H9 (cell line): Measurements from ENCODE around the gene RPP40. TPM values are rescaled to one million over a fixed set of nuclear protein-coding genes. Genes with fewer than 3 reads are reported as not detected.

Experiments
- DNase-seq: peaks from one replicate; pipeline ENCODE4 v3.0.0-alpha.2; 2017
- H2AFZ ChIP-seq: one replicate; pipeline ENCODE4 v1.6.1; 2013; ENCODE audit warnings: mild to moderate bottlenecking, low read length, control low read depth, moderate library complexity
- H2AK5ac ChIP-seq: 2 replicates; pipeline ENCODE4 v1.6.1; 2013; ENCODE audit warnings: low read length, control low read depth, mixed read lengths; ENCODE audit not compliant: insufficient read length
- H2BK120ac ChIP-seq: one replicate; pipeline ENCODE4 v1.6.1; 2013; ENCODE audit warnings: low read depth, mild to moderate bottlenecking, low read length, control low read depth, inconsistent platforms; ENCODE audit not compliant: poor library complexity, severe bottlenecking
- H2BK12ac ChIP-seq: 2 replicates; pipeline ENCODE4 v1.6.1; 2013; ENCODE audit warnings: low read length, control low read depth, mixed read lengths, low read depth; ENCODE audit not compliant: insufficient read length
- H2BK15ac ChIP-seq: 2 replicates; pipeline ENCODE4 v1.6.1; 2013; ENCODE audit warnings: low read depth, low read length, control low read depth
- H2BK20ac ChIP-seq: one replicate; pipeline ENCODE4 v1.6.1; 2013; ENCODE audit warnings: low read depth, mild to moderate bottlenecking, low read length, control low read depth, inconsistent platforms; ENCODE audit not compliant: poor library complexity, severe bottlenecking
- H2BK5ac ChIP-seq: 2 replicates; pipeline ENCODE4 v1.6.1; 2013; ENCODE audit warnings: low read length, control low read depth, mixed read lengths; ENCODE audit not compliant: insufficient read length
- H3K14ac ChIP-seq: 2 replicates; pipeline ENCODE4 v1.6.1; 2013; ENCODE audit warnings: low read length, control low read depth; ENCODE audit not compliant: insufficient read depth
- H3K18ac ChIP-seq: 2 replicates; pipeline ENCODE4 v1.6.1; 2013; ENCODE audit warnings: low read depth, mild to moderate bottlenecking, mixed read lengths, low read length, control low read depth; ENCODE audit not compliant: insufficient read length
- H3K23ac ChIP-seq: 2 replicates; pipeline ENCODE4 v1.6.1; 2013; ENCODE audit warnings: low read length, control low read depth, mixed read lengths, low read depth; ENCODE audit not compliant: insufficient read length
- H3K23me2 ChIP-seq: 2 replicates; pipeline ENCODE4 v1.6.1; 2013; ENCODE audit warnings: low read depth, mild to moderate bottlenecking, mixed read lengths, low read length, control low read depth; ENCODE audit not compliant: insufficient read length, poor library complexity, severe bottlenecking
- H3K27ac ChIP-seq: 2 replicates; pipeline ENCODE4 v1.5.1; 2013; ENCODE audit warnings: low read length, control low read depth, mixed read lengths, low read depth; ENCODE audit not compliant: insufficient read length
- H3K27me3 ChIP-seq: 2 replicates; pipeline ENCODE4 v1.6.1; 2013; ENCODE audit warnings: low read length, control low read depth, inconsistent platforms; ENCODE audit not compliant: insufficient read depth
- H3K4ac ChIP-seq: 2 replicates; pipeline ENCODE4 v1.6.1; 2013; ENCODE audit warnings: low read depth, mild to moderate bottlenecking, control low read depth, inconsistent platforms, low read length, moderate library complexity
- H3K4me1 ChIP-seq: 2 replicates; pipeline ENCODE4 v1.6.1; 2013; ENCODE audit warnings: low read length, control low read depth, inconsistent platforms; ENCODE audit not compliant: insufficient read depth
- H3K4me2 ChIP-seq: 2 replicates; pipeline ENCODE4 v1.6.1; 2013; ENCODE audit warnings: low read length, control low read depth, mixed read lengths; ENCODE audit not compliant: insufficient read length, insufficient read depth
- H3K56ac ChIP-seq: 2 replicates; pipeline ENCODE4 v1.6.1; 2013; ENCODE audit warnings: low read depth, mild to moderate bottlenecking, mixed read lengths, low read length, control low read depth; ENCODE audit not compliant: insufficient read length
- H3K79me1 ChIP-seq: 2 replicates; pipeline ENCODE4 v1.6.1; 2013; ENCODE audit warnings: low read depth, mild to moderate bottlenecking, moderate library complexity, low read length, control low read depth, inconsistent platforms; ENCODE audit not compliant: insufficient read depth, poor library complexity, severe bottlenecking
- H3K79me2 ChIP-seq: 2 replicates; pipeline ENCODE4 v1.6.1; 2013; ENCODE audit warnings: low read length, control low read depth, inconsistent platforms; ENCODE audit not compliant: insufficient read depth
- H3K9ac ChIP-seq: 2 replicates; pipeline ENCODE4 v1.6.1; 2013; ENCODE audit warnings: low read length, control low read depth, mixed read lengths; ENCODE audit not compliant: insufficient read length; ENCODE audit errors: extremely low read depth
- H3K9me3 ChIP-seq: one replicate; pipeline ENCODE4 v1.6.1; 2013; ENCODE audit warnings: low read depth, low read length, inconsistent platforms; ENCODE audit not compliant: control insufficient read depth
- H3T11ph ChIP-seq: one replicate; pipeline ENCODE4 v1.6.1; 2013; ENCODE audit warnings: mild to moderate bottlenecking, low read length, control low read depth, inconsistent platforms
- H4K20me1 ChIP-seq: one replicate; pipeline ENCODE4 v1.6.1; 2013; ENCODE audit not compliant: control insufficient read depth, insufficient read length, insufficient read depth
- H4K5ac ChIP-seq: 2 replicates; pipeline ENCODE4 v1.6.1; 2013; ENCODE audit warnings: low read depth, mild to moderate bottlenecking, mixed read lengths, low read length, control low read depth; ENCODE audit not compliant: insufficient read length
- H4K8ac ChIP-seq: replicated peaks from 2 replicates; pipeline ENCODE4 v1.6.1; 2013; ENCODE audit warnings: low read length, control low read depth, mixed read lengths, low read depth; ENCODE audit not compliant: insufficient read length
- H4K91ac ChIP-seq: 2 replicates; pipeline ENCODE4 v1.6.1; 2013; ENCODE audit warnings: low read depth, mild to moderate bottlenecking, moderate library complexity, mixed read lengths, low read length, control low read depth; ENCODE audit not compliant: insufficient read length
- H3K27ac Mint-ChIP-seq, 3 experiments: 2 replicates in 2 of 3; 3 replicates in 1 of 3; pipeline ENCODE4 v1.8.0; 2020 to 2021; ENCODE audit warnings: mixed read lengths in 3 of 3, mild to moderate bottlenecking in 1 of 3, moderate library complexity in 1 of 3
- H3K27me3 Mint-ChIP-seq: 2 replicates; pipeline ENCODE4 v1.8.0; 2021; ENCODE audit warnings: low read depth, mild to moderate bottlenecking, moderate library complexity, mixed read lengths
- H3K36me3 Mint-ChIP-seq, 3 experiments: 2 replicates in 2 of 3; 3 replicates in 1 of 3; pipeline ENCODE4 v1.8.0; 2020 to 2021; ENCODE audit warnings: low read depth in 3 of 3, mixed read lengths in 3 of 3; ENCODE audit not compliant: insufficient read depth in 1 of 3
- H3K4me1 Mint-ChIP-seq, 2 experiments: 2 replicates each; pipeline ENCODE4 v1.8.0; 2020; ENCODE audit warnings: mixed read lengths in 2 of 2
- H3K4me3 Mint-ChIP-seq, 2 experiments: 2 replicates in 1 of 2; 3 replicates in 1 of 2; pipeline ENCODE4 v1.8.0; 2020 to 2021; ENCODE audit warnings: mild to moderate bottlenecking in 2 of 2, mixed read lengths in 2 of 2, moderate library complexity in 1 of 2
- H3K9me3 Mint-ChIP-seq, 2 experiments: 2 replicates in 1 of 2; 3 replicates in 1 of 2; pipeline ENCODE4 v1.8.0; 2020; ENCODE audit warnings: mild to moderate bottlenecking in 2 of 2, mixed read lengths in 2 of 2, moderate library complexity in 1 of 2
- WGBS: extraction: QIAGEN DNeasy Blood & Tissue Kit; methylation state at CpG from one replicate; pipeline ENCODE4 v1.1.7; 2013; ENCODE audit warnings: missing lambda C conversion rate, low lambda C conversion rate, mixed read lengths; ENCODE audit not compliant: insufficient read length; ENCODE audit errors: extremely low coverage; 5-methylcytosine and 5-hydroxymethylcytosine counted together
- total RNA-seq: library from RNA; stranded (reverse); gene quantifications from 2 replicates; pipeline ENCODE4 v1.2.1, GENCODE V29; 2021
- TF ChIP-seq, protein P1 (sequence below): fragments of 200-600 bp; sonication (generic); conservative IDR thresholded peaks from 3 replicates; pipeline ENCODE4 v1.8.0; 2021; ENCODE audit warnings: antibody characterized with exemption, mild to moderate bottlenecking

RPP40 gene
- total RNA-seq, 1 experiment from 2014 or later, result 17.8 TPM

DNA sequence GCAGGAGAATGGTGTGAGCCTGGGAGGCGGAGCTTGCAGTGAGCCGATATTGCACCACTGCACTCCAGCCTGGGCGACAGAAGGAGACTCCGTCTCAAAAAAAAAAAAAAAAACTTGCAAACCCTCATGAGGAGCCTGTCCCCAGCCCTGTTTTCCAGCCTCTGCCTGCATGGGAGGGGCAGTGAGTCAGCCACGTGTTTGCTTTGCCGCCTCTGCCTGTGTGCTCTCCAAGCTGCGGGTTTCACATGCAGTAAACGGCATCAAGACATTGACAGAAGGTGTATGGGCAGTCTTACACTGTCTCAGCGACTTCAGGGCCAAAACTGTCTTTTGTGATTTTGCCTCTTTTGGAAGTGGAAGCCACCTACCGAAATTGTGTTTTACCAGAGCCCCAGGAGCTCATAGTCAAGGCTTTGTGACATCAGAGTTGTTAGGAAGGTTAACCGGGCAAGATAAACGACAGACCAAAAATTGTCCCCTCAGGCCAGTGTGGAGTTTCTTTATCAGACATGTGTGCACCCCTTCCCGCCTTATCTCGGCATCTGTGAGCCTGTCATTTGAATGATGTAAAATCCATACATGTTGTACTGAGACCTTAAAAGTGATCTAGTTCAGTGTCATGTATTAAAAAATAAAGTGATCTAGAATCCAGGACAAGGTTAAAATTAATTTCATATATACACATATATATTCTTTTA lies 52.9 kb downstream of the RPP40 start:
- Histone ChIP-seq H3K4me2 (no peak overlapping the region), H2BK20ac (no peak overlapping the region), H2AK5ac (no peak overlapping the region), H3K4ac (no peak overlapping the region), H4K5ac (no peak overlapping the region), H3K79me2 (no peaks in the 10 kb centered on the region), H3K9ac (no peak overlapping the region), H3T11ph (no peak overlapping the region), H2BK12ac (no peak overlapping the region), H3K23me2 (no peaks in the 10 kb centered on the region), H3K79me1 (no peaks in the 10 kb centered on the region), H2BK15ac (no peak overlapping the region), H3K9me3 (no peaks in the 10 kb centered on the region), H4K91ac (no peak overlapping the region), H3K4me1 (peaks cover 4% of the 10 kb centered on the region; the same call in 1 of the 2 replicates), H2BK120ac (no peak overlapping the region), H3K27me3 (no peaks in the 10 kb centered on the region), H3K27ac (no peak overlapping the region), H3K23ac (no peak overlapping the region), H4K8ac (no peak overlapping the region), H3K56ac (no peak overlapping the region), H2BK5ac (no peak overlapping the region), H3K14ac (no peak overlapping the region), H4K20me1 (peaks cover 2% of the 10 kb centered on the region), H2AFZ (no peak overlapping the region), H3K18ac (no peak overlapping the region)
- TF ChIP-seq, protein P1, sequence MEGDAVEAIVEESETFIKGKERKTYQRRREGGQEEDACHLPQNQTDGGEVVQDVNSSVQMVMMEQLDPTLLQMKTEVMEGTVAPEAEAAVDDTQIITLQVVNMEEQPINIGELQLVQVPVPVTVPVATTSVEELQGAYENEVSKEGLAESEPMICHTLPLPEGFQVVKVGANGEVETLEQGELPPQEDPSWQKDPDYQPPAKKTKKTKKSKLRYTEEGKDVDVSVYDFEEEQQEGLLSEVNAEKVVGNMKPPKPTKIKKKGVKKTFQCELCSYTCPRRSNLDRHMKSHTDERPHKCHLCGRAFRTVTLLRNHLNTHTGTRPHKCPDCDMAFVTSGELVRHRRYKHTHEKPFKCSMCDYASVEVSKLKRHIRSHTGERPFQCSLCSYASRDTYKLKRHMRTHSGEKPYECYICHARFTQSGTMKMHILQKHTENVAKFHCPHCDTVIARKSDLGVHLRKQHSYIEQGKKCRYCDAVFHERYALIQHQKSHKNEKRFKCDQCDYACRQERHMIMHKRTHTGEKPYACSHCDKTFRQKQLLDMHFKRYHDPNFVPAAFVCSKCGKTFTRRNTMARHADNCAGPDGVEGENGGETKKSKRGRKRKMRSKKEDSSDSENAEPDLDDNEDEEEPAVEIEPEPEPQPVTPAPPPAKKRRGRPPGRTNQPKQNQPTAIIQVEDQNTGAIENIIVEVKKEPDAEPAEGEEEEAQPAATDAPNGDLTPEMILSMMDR, result no peak
- Mint-ChIP-seq H3K27me3 (no peaks in the 10 kb centered on the region), H3K4me3 (no peak overlapping the region), H3K9me3 (no peaks in the 10 kb centered on the region), H3K4me1 (peaks cover 38 to 42% of the 10 kb centered on the region in 2 experiments), H3K36me3 (peaks cover 39 to 78% (median 73%) of the 10 kb centered on the region in 3 experiments), H3K27ac (peak overlapping the region in 1 of 3 experiments; percentile 79; a peak in 1 of 7 replicates)
- WGBS, result no CpG with 5 or more reads among the region's 14 CpGs
- no peak for DNase-seq
